ENCODE measurements around the gene XIRP1. TPM values are rescaled to one million over a fixed set of nuclear protein-coding genes. Genes with fewer than 3 reads are reported as not detected.

Gene XIRP1
- total RNA-seq, 1 donor from 2014 or later: not detected

DNA sequence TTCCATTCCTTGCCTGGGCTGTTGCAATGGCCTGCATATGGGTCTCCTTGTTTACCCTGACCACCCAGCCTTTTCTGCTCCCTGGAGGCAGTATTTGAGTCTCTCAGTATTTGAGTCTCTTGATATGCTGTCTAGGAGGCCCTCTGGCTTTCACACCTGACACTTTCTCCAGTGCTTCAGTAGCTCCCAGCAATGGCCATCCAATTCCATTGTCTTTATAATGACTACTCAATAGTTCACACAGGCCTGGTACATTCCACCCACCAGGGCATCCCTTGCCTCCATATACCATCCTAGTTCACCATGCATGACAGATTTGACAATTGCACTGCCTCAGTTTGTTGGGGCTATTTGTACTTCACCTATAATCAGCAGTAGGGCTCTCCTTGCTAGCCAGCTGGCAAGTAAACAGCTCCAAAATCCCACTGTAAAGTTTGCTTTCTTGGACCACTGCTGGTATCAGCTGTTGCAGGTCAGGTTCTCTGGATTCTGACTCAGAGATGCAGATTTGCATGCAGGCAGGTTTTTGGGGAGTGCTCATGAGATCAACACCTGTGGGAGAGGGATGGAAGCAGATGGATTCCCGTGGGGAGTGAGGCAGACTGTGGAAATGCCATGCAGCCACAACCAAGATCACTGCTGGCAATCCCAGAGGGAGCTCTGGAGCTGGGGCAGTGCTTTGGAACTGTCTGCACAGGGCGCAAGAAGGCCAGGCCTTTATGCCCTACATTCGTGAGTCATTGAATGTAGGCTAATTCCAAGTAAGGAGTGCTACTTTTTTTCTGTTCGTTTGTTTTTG is 19.1 kb upstream of the XIRP1 start:
- no peak for ATAC-seq
- no peak for DNase-seq (ENCODE audit: low spot score)

DNA sequence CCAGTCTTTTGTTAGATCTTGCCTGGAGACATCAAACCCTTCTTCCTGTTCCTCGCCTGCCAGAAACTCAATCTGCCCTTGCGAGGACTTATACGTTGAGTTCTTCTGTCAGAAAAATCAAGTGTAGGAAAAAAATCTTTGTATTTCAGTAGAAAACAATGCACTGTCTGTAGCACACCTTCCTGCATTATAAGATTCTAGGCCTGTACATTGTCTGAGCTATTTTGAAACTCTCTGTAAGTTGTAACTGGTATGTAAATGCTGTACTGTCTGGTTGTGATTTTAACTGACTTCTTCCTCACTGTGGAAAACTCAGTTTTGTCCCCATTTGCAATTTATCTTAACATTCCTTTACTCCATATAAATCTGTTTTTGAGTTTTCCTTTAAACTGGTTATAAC is 17.7 kb upstream of the XIRP1 start:
- DNase-seq (ENCODE audit: low spot score) (no peak), ATAC-seq (no peak)

DNA sequence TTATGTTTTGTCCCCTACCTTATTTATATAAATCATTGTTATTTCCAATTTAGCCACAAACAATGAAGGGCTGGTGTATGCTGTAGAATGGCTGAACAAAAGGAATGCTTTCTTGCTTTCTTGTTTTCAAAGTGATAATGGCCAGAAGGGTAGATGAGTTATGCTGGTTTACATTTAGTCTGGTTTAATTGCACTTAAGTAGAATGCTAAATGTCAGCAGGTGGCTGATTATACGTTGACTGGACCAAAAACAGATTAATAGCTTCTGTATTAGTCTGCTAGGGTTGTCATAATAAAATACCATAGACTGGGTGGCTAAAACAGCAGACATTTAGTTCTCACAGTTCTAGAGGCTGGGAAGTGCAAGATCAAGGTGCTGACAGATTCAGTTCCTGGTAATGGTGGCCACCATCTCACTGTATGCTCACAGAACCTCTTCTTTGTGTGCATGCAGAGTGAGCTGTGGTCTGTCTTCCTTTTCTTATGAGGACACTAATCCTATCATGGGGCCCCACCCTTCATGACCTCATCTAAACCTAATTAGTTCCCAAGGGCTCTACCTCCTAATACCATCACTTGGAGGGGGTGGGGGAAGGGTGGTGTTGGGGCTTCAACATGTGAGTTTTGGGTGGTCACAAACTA is 17.1 kb upstream of the XIRP1 start:
- DNase-seq (ENCODE audit: low spot score) (no peak), ATAC-seq (no peak)

DNA sequence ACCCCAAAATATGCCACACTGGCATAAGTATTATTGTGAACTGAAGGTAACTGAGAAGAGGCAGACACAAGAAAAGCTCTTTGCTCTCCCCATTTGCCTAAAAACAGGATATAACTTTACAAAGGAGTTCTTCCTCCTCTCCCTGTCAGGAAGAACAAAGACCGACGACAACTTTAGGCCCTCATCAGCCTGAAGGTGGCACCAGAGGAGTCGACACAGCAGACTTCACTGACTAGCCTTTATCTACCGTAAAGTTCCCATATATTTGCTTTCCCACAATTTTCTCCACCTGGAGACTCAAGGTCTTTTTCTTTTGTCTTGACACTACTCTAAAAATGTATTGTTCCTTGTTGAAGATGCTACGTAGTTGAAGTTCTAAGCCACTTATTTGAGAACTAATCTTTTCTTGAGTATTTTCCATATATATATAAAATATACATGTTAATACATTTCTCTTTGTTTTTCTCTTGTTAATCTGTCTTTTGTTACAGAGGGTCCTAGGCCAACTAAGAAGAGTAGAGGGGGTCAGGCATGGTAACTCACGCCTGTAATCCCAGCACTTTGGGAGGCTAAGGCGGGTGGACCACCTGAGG is 16.2 kb upstream of the XIRP1 start:
- no peak for DNase-seq (ENCODE audit: low spot score)
- peak; percentile 97 for ATAC-seq

DNA sequence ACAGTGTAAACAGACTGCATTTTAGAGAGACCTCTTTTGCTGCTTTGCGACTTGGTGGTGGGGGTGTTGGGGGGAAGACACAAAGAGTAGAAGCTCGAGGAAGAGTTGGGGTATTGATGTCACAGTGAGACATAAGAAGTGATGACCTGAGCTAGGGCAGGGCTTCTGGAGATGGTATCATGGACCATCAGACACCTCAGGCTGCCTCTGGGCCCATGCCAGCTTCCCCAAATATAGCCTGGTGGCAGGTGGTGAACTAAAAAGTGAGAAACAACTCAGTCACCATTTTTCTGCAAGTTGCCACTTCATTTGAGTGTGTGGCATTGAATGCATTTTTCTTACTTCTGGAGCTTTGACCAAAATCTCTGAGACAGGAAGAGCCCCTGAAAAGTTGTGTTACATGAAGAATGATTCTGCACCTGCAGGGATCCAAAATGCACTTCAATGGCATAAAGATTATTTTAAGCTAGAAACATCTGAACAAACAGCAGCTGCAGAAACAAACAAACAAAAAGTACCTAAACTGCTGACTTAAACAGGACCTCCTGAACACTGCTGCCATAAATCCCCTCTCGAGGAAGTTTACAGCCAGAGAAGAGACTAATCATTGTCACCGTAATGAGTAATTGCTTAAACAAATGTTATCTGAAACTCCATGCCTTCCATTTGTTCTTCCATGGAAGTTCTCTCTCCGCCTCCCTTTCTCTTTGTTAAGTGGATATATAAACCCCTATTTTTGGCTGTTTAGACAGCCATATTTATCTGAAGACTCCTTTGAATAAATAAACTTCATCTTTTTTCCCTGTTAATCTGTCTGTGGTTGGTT is 15.2 kb upstream of the XIRP1 start:
- DNase-seq (ENCODE audit: low spot score) (no peak), ATAC-seq (no peak)

DNA sequence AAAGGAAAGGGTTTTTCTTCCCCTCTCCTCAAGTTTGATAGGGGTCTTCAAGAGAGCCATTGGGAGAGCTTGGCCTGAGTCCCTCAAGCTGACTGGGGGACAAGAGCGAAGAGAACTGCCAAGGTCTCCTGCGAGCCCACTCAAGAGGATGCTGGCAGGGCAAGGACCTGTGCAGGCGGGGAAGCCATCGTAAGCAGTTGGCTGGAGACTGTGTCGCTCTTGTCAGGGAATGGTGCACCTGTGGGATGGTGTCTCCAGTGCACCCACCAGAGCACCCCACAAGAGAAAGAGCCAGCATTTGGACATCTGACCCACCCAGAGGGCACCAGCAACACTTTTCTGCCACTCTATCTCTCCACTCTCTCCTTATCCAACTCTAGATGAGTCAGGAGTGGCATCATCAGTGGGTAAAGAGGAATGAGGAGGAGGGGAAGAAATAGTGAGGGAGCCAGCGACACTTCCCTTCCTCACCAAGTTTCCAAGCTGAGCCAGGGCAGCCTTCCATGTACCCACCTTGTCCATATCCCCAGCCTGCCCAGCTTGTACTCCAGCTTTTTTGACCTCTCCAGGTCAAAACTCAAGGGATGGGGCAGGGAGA is 13.6 kb upstream of the XIRP1 start:
- no peak for DNase-seq (ENCODE audit: low spot score)
- no peak for ATAC-seq

DNA sequence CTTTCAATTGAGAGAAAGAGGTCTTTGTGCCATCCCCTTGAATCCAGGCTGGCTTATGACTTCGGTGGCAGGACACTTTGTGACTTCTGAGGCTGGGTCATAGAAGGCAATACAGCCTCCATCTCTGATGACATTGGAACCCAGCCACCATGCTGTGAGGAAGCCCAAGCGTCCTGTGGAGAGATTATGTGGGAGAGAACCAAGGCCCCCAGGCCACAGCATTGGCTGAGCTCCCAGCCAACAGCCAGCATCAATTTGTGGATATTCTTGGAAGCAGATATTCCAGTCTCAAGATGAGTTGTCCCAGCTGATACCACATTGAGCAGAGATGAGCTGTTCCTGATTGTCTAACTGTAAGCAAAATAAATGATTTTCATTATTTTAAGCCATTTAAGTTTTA is 12.7 kb upstream of the XIRP1 start:
- DNase-seq (ENCODE audit: low spot score) (no peak), ATAC-seq (no peak)

DNA sequence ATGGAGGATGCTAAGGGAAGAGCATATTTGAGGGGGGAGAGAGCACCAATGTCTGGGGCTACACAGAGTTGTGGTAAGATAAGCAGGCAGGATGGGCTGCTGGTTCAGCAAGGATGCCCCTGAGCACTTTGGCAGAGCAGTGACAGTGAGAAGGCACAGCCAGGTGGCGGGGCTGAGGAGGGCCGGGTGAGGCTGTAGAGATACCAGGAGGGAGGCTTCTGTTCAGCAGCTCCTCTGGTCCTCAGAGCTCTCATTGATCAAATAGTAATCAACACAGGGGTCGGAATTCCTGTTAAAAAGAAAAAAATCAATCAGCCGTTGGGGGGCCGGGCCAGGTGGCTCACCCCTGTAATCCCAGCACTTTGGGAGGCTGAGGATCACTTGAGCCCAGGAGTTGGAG is 11.5 kb upstream of the XIRP1 start:
- no peak for ATAC-seq
- DNase-seq (ENCODE audit: low spot score): no peak

DNA sequence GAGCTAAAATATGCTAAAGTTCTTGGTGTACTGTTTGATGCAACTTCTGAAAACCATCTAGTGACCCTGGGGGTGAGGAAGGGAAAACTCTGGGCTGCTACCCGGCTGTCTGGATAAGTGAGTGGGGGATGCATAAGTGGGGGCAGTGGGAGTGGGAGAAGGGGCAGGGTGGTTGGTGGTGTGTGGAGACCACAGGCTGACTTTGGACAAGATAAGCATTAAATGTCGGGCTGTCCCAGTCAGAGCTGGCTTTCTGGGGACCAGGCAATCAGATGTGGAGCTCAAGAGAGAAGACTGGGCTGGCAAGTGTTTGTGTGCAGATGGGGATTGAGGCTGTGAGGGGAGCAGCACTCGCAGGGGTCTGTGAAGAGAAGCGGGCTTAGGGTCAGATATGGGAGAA is 11.0 kb upstream of the XIRP1 start:
- no peak for ATAC-seq

DNA sequence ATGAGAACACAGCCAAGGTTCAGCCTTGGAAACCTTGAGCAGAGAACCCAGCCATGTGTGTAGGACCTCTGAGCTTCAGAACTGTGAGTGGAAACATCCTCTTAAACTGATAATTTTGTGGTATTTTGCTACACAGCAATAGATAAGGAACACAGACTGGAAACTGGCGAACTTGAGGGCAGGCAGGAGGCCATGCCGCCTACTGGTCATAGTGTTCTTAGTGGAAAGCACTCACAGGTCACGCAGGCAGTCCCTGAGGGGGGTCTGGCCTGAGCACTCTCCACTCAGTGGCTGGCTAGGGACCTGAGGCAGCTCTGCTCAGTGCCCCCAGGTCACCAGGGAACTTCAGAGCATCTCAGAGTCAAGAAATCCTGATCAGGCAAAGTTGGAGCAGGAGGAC is 9.7 kb upstream of the XIRP1 start:
- DNase-seq (ENCODE audit: low spot score) (no peak), ATAC-seq (peak; percentile 23)

More for the DNA sequence above, 11.0 kb upstream of the XIRP1 start:
- no peak for DNase-seq (ENCODE audit: low spot score)

DNA sequence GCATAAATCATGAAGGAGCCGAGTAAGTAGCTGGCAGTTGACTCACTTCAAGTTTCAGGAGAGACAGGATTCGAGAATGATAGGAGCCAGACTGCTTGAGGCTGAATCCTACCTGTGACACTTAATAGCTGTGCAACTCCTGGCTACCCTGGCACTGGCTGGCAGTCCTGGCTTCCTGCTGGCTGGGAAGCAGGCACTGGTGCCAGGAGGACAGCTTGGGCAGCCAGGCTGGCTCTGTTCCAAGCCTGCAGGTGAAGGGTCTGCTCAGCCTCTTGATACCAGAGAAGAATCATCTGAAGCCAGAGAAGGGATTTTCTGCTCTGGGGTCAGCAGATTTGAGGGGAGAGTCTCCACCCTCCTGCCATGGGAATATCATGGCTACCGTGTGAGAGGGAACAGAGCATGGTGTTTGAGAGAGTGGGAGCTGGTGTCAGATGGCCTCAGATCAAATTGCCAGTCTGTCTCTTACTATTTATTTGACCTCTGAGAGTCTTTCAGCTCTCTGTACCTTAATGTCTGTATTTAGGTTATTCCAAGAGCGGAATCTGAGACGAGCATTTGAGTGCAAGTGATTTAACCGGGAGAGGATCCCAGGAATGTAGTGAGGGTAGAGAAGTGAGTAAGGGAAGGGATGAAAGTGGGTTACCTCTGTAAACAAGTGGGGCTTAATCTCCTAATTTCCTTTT is 4.4 kb upstream of the XIRP1 start:
- ATAC-seq (peak; percentile 45), DNase-seq (ENCODE audit: low spot score) (no peak)

DNA sequence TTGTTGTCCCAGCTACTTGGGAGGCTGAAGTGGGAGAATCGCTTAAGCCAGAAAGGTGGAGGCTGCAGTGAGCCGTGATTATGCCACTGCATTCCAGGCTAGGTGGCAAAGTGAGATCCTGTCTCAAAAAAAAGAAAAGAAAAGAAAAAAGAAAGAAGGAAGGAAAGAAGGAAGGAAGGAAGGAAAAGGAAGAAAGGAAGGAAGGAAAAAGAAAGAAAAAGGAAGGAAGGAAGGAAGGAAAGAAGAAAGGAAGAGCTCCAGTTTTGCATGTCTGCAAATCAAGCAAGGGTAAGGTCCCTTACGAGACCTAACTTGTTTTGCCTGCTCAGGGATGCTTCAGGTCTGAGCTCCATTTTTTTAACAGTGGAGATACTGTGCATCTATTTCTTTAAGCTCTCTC is 3.6 kb upstream of the XIRP1 start:
- no peak for ATAC-seq
- no peak for DNase-seq (ENCODE audit: low spot score)

DNA sequence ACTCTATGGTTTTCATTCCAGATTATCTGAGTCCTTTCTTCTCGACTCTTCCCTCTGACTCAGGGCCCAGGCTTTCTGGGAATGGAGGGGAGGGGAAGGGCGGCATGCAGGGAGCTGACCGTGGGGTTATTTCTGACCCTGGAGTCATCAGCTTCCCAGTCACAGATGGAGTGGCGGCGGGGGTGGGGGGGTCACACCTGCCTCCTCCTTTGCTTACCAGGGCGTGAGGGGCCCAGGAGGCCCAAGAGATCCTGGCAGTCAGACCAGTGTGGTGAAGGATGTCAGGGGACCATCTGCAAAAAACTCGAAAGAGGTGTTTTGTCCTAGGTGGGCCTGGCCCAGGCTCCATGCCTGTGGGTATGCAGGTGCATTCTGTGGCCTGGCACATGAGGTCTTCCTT is 996 bp upstream of the XIRP1 start:
- DNase-seq (ENCODE audit: low spot score) (no peak), ATAC-seq (no peak)

DNA sequence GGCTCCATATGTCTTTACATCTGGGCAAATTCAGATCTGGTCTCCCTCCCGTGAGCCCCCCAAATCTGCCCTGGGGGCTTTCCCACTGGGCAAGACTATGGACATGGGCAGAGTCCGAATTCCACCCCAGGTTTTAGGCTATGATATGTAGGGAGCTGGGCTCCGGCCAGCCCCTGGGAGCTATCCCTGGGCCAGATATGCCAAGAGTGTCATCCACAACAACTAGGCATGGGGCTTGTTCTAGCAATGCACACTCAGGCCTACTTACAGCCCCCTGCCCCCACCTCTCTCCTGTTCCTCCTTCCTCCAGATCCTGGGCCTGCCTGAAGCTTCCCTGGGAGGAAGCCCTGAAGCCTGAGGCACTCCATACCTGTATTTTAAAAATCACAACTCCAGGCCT is 622 bp downstream of the XIRP1 start:
- ATAC-seq: no peak
- no peak for DNase-seq (ENCODE audit: low spot score)

DNA sequence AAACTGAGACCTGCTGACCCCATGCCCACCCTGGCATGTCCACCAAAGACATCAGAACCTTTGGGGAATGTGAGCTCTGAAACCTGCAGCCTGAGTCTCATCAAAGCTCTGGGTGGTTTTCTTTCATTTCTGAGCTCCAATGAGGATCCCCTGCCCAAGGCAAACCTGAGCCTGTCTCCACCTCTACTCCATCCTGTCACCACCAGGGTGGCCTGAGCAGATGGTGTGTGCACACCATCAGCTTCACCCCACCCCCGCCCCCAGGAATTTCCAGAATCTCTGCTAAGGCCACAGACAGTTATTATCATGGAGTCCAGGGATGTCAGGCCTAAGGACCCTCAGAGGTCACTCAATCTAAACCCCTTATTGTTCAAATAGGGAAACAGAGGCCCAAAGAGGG is 1.3 kb downstream of the XIRP1 start:
- ATAC-seq: no peak
- DNase-seq (ENCODE audit: low spot score): no peak

DNA sequence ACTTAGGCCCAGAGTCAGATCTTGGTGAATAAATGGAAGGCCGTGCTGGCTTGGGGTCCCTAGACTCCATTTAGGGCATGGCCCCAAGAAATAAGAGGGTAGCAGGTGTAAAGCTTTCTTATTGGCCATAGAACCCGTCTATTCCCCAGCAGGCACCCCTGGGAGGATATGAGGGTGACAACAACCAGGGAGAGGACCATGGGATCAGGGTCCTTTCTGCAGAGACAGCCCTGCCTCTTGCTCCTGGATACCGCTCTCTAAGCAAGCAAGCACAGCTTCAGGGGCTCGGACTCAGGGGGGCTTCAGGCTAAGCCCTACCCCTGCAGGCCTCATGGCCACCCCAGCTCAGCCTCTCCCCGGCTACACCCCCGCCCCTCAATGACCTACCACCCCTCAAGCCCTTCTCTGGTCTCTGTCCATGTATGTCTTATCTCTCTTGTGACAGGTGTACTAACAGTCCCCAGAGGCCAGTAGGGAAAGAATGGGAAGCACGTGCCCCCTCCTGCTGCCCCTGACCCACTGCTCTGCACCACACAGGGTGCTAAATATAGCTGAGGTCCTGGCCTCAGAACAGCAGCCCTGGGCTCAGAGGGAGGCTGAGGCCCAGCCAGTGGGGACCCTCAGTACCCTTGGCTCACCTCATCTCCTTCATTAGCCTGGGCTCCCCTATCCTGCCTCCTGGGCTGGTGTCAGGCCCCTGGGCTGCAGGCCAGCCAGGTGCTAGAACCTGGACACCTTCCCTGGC is 1.9 kb downstream of the XIRP1 start:
- DNase-seq (ENCODE audit: low spot score) (no peak), ATAC-seq (no peak)

DNA sequence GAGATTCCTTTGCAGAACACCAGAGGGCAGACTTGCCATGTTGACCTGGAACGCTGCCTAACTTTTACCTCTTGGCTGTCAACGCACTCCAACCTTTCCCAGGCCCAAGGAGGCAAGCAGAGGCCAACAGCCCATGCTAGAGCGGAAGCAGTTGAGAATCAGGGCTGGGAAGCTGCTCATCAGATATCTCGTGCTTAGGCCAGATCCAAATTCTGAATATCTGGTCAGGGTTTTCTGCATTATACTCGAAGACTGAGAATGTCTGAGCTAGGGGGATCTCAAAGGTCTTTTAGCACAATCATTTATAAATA is 2.5 kb downstream of the XIRP1 start:
- peak; percentile 95 for ATAC-seq

DNA sequence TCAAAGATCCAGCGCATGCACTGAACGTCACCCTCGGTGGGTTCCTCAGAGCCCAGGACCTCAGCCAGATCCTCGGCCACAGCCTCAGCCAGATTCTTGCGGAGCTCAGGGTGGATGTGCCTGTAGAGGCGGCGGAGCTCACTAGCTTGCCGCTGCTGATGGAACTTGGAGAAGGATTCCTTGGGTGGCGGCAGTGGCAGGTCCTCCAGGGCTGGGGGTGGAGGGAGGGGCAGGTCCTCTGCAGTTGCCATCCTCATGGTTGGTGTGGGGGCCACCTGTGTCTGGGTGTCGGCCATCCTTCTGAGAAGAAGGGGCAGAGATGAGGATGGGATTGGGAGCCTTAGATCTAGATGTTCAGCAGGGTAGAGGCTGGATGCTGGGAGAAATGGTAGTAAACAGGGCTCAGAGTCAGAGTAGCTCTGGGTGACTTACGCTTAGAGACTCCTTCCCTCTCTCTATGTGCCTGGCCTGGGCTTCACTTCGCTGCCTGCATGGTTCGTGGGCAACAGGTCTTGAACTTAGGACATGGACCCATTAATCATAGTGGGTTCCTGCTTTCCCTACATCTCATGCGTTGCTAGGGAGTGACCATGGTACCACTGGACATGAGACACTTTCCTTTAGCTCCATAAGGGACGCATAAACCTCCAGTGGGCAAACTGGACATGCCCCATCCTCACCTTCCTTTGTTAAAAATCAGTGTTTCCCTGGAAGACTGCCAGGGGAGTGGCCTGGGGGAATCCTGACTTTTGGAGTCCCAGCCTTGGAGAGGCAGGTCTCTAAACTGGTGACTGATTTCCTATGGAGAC is 3.0 kb downstream of the XIRP1 start:
- DNase-seq (ENCODE audit: low spot score) (no peak), ATAC-seq (no peak)

More for the DNA sequence above, 2.5 kb downstream of the XIRP1 start:
- DNase-seq (ENCODE audit: low spot score): peak; percentile 80
